GM18517 (cell line): Measurements from ENCODE around the gene MRPL46.
A peak's percentile ranks its signal among the peaks of the same experiment; 100 is the strongest.
"Not testable (repeated sequence)": the region's sequence is repeated elsewhere in the genome, so short reads cannot be mapped to it uniquely, and the experiment has no call there.

Source experiments
- ATAC-seq: cut with Tn5 transposase; IDR thresholded peaks from one replicate; pipeline ENCODE4 v1.9.1; 2021; ENCODE audit warnings: mild to moderate bottlenecking, moderate library complexity; ENCODE audit not compliant: unreplicated experiment

Gene MRPL46

GRCh38 chr15:88479169-88479568 is 12.0 kb upstream of the MRPL46 start:
- no peak for ATAC-seq

GRCh38 chr15:88477904-88478303 is 10.7 kb upstream of the MRPL46 start:
- ATAC-seq = no peak

- ATAC-seq = no peak
Measured at GRCh38 chr15:88477126-88477525, 9.9 kb upstream of the MRPL46 start.

GRCh38 chr15:88476635-88477060 is 9.5 kb upstream of the MRPL46 start:
- ATAC-seq = no peak

GRCh38 chr15:88473661-88474293 is 6.6 kb upstream of the MRPL46 start:
- not testable (repeated sequence) for ATAC-seq

- ATAC-seq = no peak
Measured at GRCh38 chr15:88472225-88472624, 5.0 kb upstream of the MRPL46 start.

GRCh38 chr15:88470625-88471372 is 3.6 kb upstream of the MRPL46 start:
- no peak for ATAC-seq

GRCh38 chr15:88469321-88469720 is 2.1 kb upstream of the MRPL46 start:
- no peak for ATAC-seq

- ATAC-seq = not testable (repeated sequence)
Measured at GRCh38 chr15:88468721-88469120, 1.5 kb upstream of the MRPL46 start.

- peak; percentile 5 for ATAC-seq
Measured at GRCh38 chr15:88467935-88468528, 844 bp upstream of the MRPL46 start.

GRCh38 chr15:88465633-88466224 is 1.5 kb downstream of the MRPL46 start:
- ATAC-seq = no peak

GRCh38 chr15:88463870-88464532 is 3.2 kb downstream of the MRPL46 start:
- ATAC-seq = no peak

GRCh38 chr15:88456733-88457132 is 10.5 kb downstream of the MRPL46 start:
- ATAC-seq = no peak

GRCh38 chr15:88454867-88455810 is 12.0 kb downstream of the MRPL46 start:
- ATAC-seq = peak; percentile 87

GRCh38 chr15:88454236-88454635 is 13.0 kb downstream of the MRPL46 start:
- ATAC-seq = no peak

GRCh38 chr15:88453651-88454050 is 13.5 kb downstream of the MRPL46 start:
- no peak for ATAC-seq

GRCh38 chr15:88450125-88450798 is 16.9 kb downstream of the MRPL46 start:
- no peak for ATAC-seq

GRCh38 chr15:88449581-88449980 is 17.6 kb downstream of the MRPL46 start:
- no peak for ATAC-seq

GRCh38 chr15:88448991-88449461 is 18.2 kb downstream of the MRPL46 start:
- ATAC-seq = no peak
